IMR-90 (cell line): ENCODE measurements around the gene DGAT2L6. TPM values are rescaled to one million over a fixed set of nuclear protein-coding genes. Genes with fewer than 3 reads are reported as not detected.
A peak's percentile ranks its signal among the peaks of the same experiment; 100 is the strongest.

ENCODE experiments used
- ATAC-seq: fragments of 200-7000 bp; cut with Tn5 transposase; 2 replicates; pipeline ENCODE4 v1.9.1; 2020; ENCODE audit warnings: low read depth, mild to moderate bottlenecking, moderate library complexity
- BruUV-seq: library from RNA; stranded (reverse); fragments of 400-500 nt; replicated peaks from 2 replicates; lab custom pipeline; 2021; lab: Mats Ljungman, UMichigan
- CTCF ChIA-PET: fragments of 300-600 bp; formaldehyde crosslinking; extraction: SDS; loops from one replicate; lab custom pipeline; 2021; ENCODE audit warnings: antibody characterized with exemption; lab: Yijun Ruan, JAX
- POLR2A ChIA-PET: fragments of 300-600 bp; sonication (Branson Sonifier 250); formaldehyde crosslinking; loops from one replicate; lab custom pipeline; 2022; ENCODE audit warnings: antibody characterized with exemption; ENCODE audit not compliant: unreplicated experiment; lab: Charles Lee
- DNase-seq: peaks from one replicate; pipeline ENCODE4 v3.0.0; 2013
- H2AFZ ChIP-seq: replicated peaks from 2 replicates; pipeline ENCODE3; 2013; ENCODE audit warnings: low read length, mild to moderate bottlenecking; ENCODE audit not compliant: poor library complexity
- H2AK5ac ChIP-seq: 2 replicates; pipeline ENCODE4 v1.6.1; 2013; ENCODE audit warnings: low read depth, low read length, inconsistent platforms
- H2AK9ac ChIP-seq: replicated peaks from 2 replicates; pipeline ENCODE3; 2013; ENCODE audit warnings: mild to moderate bottlenecking, low read depth, low read length, moderate library complexity; ENCODE audit not compliant: poor library complexity
- H2BK120ac ChIP-seq: 2 replicates; pipeline ENCODE4 v1.6.1; 2013; ENCODE audit warnings: low read depth, low read length, inconsistent platforms
- H2BK15ac ChIP-seq: 3 replicates; pipeline ENCODE4 v1.6.1; 2013; ENCODE audit warnings: low read depth, low read length, inconsistent platforms
- H2BK20ac ChIP-seq: 2 replicates; pipeline ENCODE4 v1.6.1; 2013; ENCODE audit warnings: low read depth, mild to moderate bottlenecking, inconsistent platforms, low read length, moderate library complexity
- H2BK5ac ChIP-seq: 2 replicates; pipeline ENCODE4 v1.6.1; 2013; ENCODE audit warnings: mild to moderate bottlenecking, low read depth, low read length, inconsistent platforms; ENCODE audit not compliant: poor library complexity, severe bottlenecking
- H3K14ac ChIP-seq: replicated peaks from 2 replicates; pipeline ENCODE4 v1.6.1; 2013; ENCODE audit warnings: low read depth, low read length, inconsistent platforms
- H3K18ac ChIP-seq: 2 replicates; pipeline ENCODE4 v1.6.1; 2013; ENCODE audit warnings: low read depth, low read length, control low read depth
- H3K23ac ChIP-seq: 2 replicates; pipeline ENCODE4 v1.6.1; 2013; ENCODE audit warnings: low read depth, low read length, inconsistent platforms
- H3K27ac ChIP-seq: 2 replicates; pipeline ENCODE4 v1.5.1; 2013; ENCODE audit warnings: mild to moderate bottlenecking, control low read depth, low read length; ENCODE audit not compliant: insufficient read depth
- H3K27me3 ChIP-seq: 2 replicates; pipeline ENCODE4 v1.6.1; 2013; ENCODE audit warnings: low read length; ENCODE audit not compliant: control insufficient read depth, insufficient read depth
- H3K36me3 ChIP-seq: 2 replicates; pipeline ENCODE4 v1.6.1; 2013; ENCODE audit warnings: low read length, mixed read lengths; ENCODE audit not compliant: control insufficient read depth, insufficient read depth
- H3K4ac ChIP-seq: 2 replicates; pipeline ENCODE4 v1.6.1; 2013; ENCODE audit warnings: low read depth, low read length, inconsistent platforms
- H3K4me1 ChIP-seq: 2 replicates; pipeline ENCODE4 v1.6.1; 2013; ENCODE audit warnings: low read length, mixed read lengths; ENCODE audit not compliant: control insufficient read depth, insufficient read depth
- H3K4me2 ChIP-seq: 2 replicates; pipeline ENCODE4 v1.6.1; 2013; ENCODE audit warnings: low read depth, mild to moderate bottlenecking, control low read depth, low read length, moderate library complexity
- H3K4me3 ChIP-seq: 2 replicates; pipeline ENCODE4 v1.5.1; 2013; ENCODE audit warnings: low read depth, mild to moderate bottlenecking, control low read depth, low read length, moderate library complexity; ENCODE audit not compliant: insufficient read depth
- H3K56ac ChIP-seq: 2 replicates; pipeline ENCODE4 v1.6.1; 2013; ENCODE audit warnings: low read length, inconsistent platforms; ENCODE audit not compliant: insufficient read depth; ENCODE audit errors: extremely low read depth
- H3K79me1 ChIP-seq, 2 experiments: 2 replicates each; pipeline ENCODE4 v1.6.1; 2013; ENCODE audit warnings: low read length in 2 of 2, inconsistent platforms in 1 of 2, low read depth in 1 of 2
- H3K9ac ChIP-seq: 2 replicates; pipeline ENCODE4 v1.6.1; 2013; ENCODE audit warnings: low read depth, low read length, control low read depth
- H3K9me1 ChIP-seq: 2 replicates; pipeline ENCODE4 v1.6.1; 2013; ENCODE audit warnings: low read length, inconsistent platforms; ENCODE audit not compliant: insufficient read depth
- H3K9me3 ChIP-seq: 2 replicates; pipeline ENCODE4 v1.6.1; 2013; ENCODE audit warnings: low read length; ENCODE audit not compliant: control insufficient read depth, insufficient read depth
- H4K20me1 ChIP-seq: 2 replicates; pipeline ENCODE4 v1.6.1; 2013; ENCODE audit warnings: low read length, inconsistent platforms; ENCODE audit not compliant: insufficient read depth
- H4K5ac ChIP-seq: 2 replicates; pipeline ENCODE4 v1.6.1; 2013; ENCODE audit warnings: mild to moderate bottlenecking, low read depth, low read length, control low read depth
- H4K8ac ChIP-seq, 2 experiments: 2 replicates each; pipeline ENCODE4 v1.6.1; 2013; ENCODE audit warnings: low read depth in 2 of 2, low read length in 2 of 2, control low read depth in 1 of 2, inconsistent platforms in 1 of 2
- H4K91ac ChIP-seq: 2 replicates; pipeline ENCODE4 v1.6.1; 2013; ENCODE audit warnings: low read depth, low read length, inconsistent platforms; ENCODE audit not compliant: insufficient read depth
- BHLHE40 ChIP-seq: fragments of 150-350 bp; IDR thresholded peaks from 2 replicates; pipeline ENCODE4 v1.6.1; 2016; ENCODE audit warnings: mild to moderate bottlenecking, low read depth, low read length
- FOS ChIP-seq: fragments of 150-350 bp; IDR thresholded peaks from 2 replicates; pipeline ENCODE4 v1.6.1; 2016; ENCODE audit warnings: low read depth, low read length
- MAFK ChIP-seq: IDR thresholded peaks from 2 replicates; pipeline ENCODE4 v1.6.1; 2012; ENCODE audit warnings: low read depth, low read length, improper control_type of control experiment
- MXI1 ChIP-seq: IDR thresholded peaks from 2 replicates; pipeline ENCODE4 v1.6.1; 2012; ENCODE audit warnings: low read depth, mild to moderate bottlenecking, low read length, moderate library complexity, borderline replicate concordance
- NFE2L2 ChIP-seq: fragments of 150-350 bp; IDR thresholded peaks from 2 replicates; pipeline ENCODE4 v1.6.1; 2016; ENCODE audit warnings: low read depth, mild to moderate bottlenecking, low read length
- POLR2A ChIP-seq: IDR thresholded peaks from 2 replicates; pipeline ENCODE4 v1.6.1; 2012; ENCODE audit warnings: mild to moderate bottlenecking, low read depth, low read length
- RCOR1 ChIP-seq: IDR thresholded peaks from 2 replicates; pipeline ENCODE4 v1.6.1; 2012; ENCODE audit warnings: mild to moderate bottlenecking, low read length, improper control_type of control experiment; ENCODE audit not compliant: insufficient replicate concordance
- RFX5 ChIP-seq: IDR thresholded peaks from 2 replicates; pipeline ENCODE4 v1.8.0; 2012; ENCODE audit warnings: low read depth, mild to moderate bottlenecking, low read length, moderate library complexity
- USF2 ChIP-seq: fragments of 150-350 bp; IDR thresholded peaks from 2 replicates; pipeline ENCODE4 v1.6.1; 2017; ENCODE audit warnings: mild to moderate bottlenecking, antibody characterized with exemption, low read length, low read depth
- WGBS, 2 experiments: methylation state at CpG; one replicate each; pipeline versions ENCODE4 v1.1.5 to v1.1.7; 2013; ENCODE audit warnings: missing lambda C conversion rate in 2 of 2; ENCODE audit not compliant: insufficient read length in 1 of 2; ENCODE audit errors: extremely low coverage in 2 of 2; 5-methylcytosine and 5-hydroxymethylcytosine counted together
- dilution Hi-C: fragments of 300-500 bp; cut with HindIII; formaldehyde crosslinking; loops from one replicate; pipeline ENCODE4 v1.14.3; 2018; ENCODE audit warnings: low sequenced_read_pairs; ENCODE audit not compliant: unreplicated experiment
- in situ Hi-C: fragments of 300-500 bp; cut with MboI; formaldehyde crosslinking; loops from 3 replicates; pipeline ENCODE4 v1.14.3; 2019; ENCODE audit warnings: low sequenced_read_pairs, inconsistent platforms, mixed read lengths
- intact Hi-C: fragments of 100-400 bp; cut with micrococcal nuclease; formaldehyde crosslinking; loops from 2 replicates; pipeline ENCODE4 v1.10.0; 2022
- polyA plus RNA-seq, 3 experiments: library from polyadenylated mRNA; depleted of rRNA; stranded (reverse); fragments of >200 nt; gene quantifications; 2 replicates each; pipeline ENCODE4 v1.2.3, GENCODE V29; 2012; ENCODE audit warnings: low replicate concordance in 1 of 3
- total RNA-seq: library from RNA; depleted of rRNA; stranded (reverse); fragments of >200 nt; gene quantifications from 2 replicates; pipeline ENCODE4 v1.2.3, GENCODE V29; 2012

Gene DGAT2L6
- total and polyA plus RNA-seq, 2 of the 4 experiments (the other 2 are of a cell fraction): not detected

- H2AK9ac ChIP-seq: peak overlapping the region; percentile 85
- CTCF ChIA-PET: no interaction called here
- dilution Hi-C loops: no loop called here
- TF ChIP-seq USF2: no peak
- no peak for TF ChIP-seq BHLHE40
- TF ChIP-seq POLR2A: no peak
- no peak for TF ChIP-seq FOS
- TF ChIP-seq RCOR1: no peak
- no peak for TF ChIP-seq RFX5
- no peak for TF ChIP-seq NFE2L2
- no peak for TF ChIP-seq MAFK
- TF ChIP-seq MXI1: no peak
- peak overlapping the region; percentile 90 for H4K91ac ChIP-seq
- peak overlapping the region; percentile 61 for H3K56ac ChIP-seq
- peak overlapping the region; percentile 70 for H2BK15ac ChIP-seq
- H4K20me1 ChIP-seq: no peaks in the 10 kb centered on the region
- H3K4me3 ChIP-seq: no peak overlapping the region
- H3K14ac ChIP-seq: peak overlapping the region; percentile 77
- H3K4ac ChIP-seq: peak overlapping the region; percentile 98
- H3K4me1 ChIP-seq: peaks cover 13% of the 10 kb centered on the region
- H3K18ac ChIP-seq: peak overlapping the region; percentile 66
- peak overlapping the region; percentile 12; the same call in 1 of the 2 replicates for H3K4me2 ChIP-seq
- H2BK20ac ChIP-seq: peak overlapping the region; percentile 83
- ATAC-seq (peak; percentile 6; the same call in 1 of the 2 replicates), DNase-seq (peak; percentile 41)
- H2BK5ac ChIP-seq: peak overlapping the region; percentile 92
- 0 out of 2 replicates have a peak, but pooled peaks cover 7% of the 10 kb centered on the region for H3K9me1 ChIP-seq
- H3K36me3 ChIP-seq: no peaks in the 10 kb centered on the region
- H3K27me3 ChIP-seq: no peaks in the 10 kb centered on the region; the same call in 1 of the 2 replicates
- H2BK120ac ChIP-seq: peak overlapping the region; percentile 94
- H3K79me1 ChIP-seq: no peaks in the 10 kb centered on the region
- POLR2A ChIA-PET: interaction anchor here (0.5 to 0.6 kb wide), 2 partner anchors 282 to 361 kb away, joined by 4 to 8 read pairs; no protein-coding TSS in a partner anchor
- peak overlapping the region; percentile 90 for H2AK5ac ChIP-seq
- no CpG with 5 or more reads among the region's 4 CpGs for WGBS, 2 experiments
- peak overlapping the region; percentile 5 for H4K5ac ChIP-seq
- H3K27ac ChIP-seq: peak overlapping the region; percentile 83
- BruUV-seq: no TSS peak
- intact Hi-C loops: no loop called here
- H2AFZ ChIP-seq: peak overlapping the region; percentile 68
- 0 out of 2 replicates have a peak overlapping the region, but pooled peaks have one; percentile 36 for H3K9ac ChIP-seq
- H3K9me3 ChIP-seq: 0 out of 2 replicates have a peak, but pooled peaks cover 3% of the 10 kb centered on the region
- in situ Hi-C loops: no loop called here
- H3K23ac ChIP-seq: peak overlapping the region; percentile 58; the same call in 1 of the 2 replicates
- peak overlapping the region; percentile 73 to 89 for H4K8ac ChIP-seq
Observed at GRCh38 chrX:70174754-70175153, 2.5 kb upstream of the DGAT2L6 start.
